Hepatocyte (in vitro differentiated cells): Measurements from ENCODE around the gene THEMIS2. TPM values are rescaled to one million over a fixed set of nuclear protein-coding genes. Genes with fewer than 3 reads are reported as not detected.
"Not testable (repeated sequence)": the region's sequence is repeated elsewhere in the genome, so short reads cannot be mapped to it uniquely, and the experiment has no call there.

ENCODE experiments used
- DNase-seq: peaks from one replicate; pipeline ENCODE4 v3.0.0-alpha.2; 2016; ENCODE audit warnings: low spot score
- H2AFZ ChIP-seq: fragments of 200-600 bp; sonication (generic); 2 replicates; pipeline ENCODE4 v1.6.0; 2016; ENCODE audit warnings: antibody characterized with exemption, mild to moderate bottlenecking
- H3K27ac ChIP-seq: fragments of 200-600 bp; sonication (generic); 2 replicates; pipeline ENCODE4 v1.5.1; 2016; ENCODE audit warnings: mild to moderate bottlenecking
- H3K27me3 ChIP-seq: fragments of 200-600 bp; sonication (generic); 2 replicates; pipeline ENCODE4 v1.6.1; 2016
- H3K36me3 ChIP-seq: fragments of 200-600 bp; sonication (generic); replicated peaks from 2 replicates; pipeline ENCODE4 v1.5.1; 2016; ENCODE audit warnings: low read depth; ENCODE audit not compliant: insufficient read depth
- H3K4me1 ChIP-seq: fragments of 200-600 bp; sonication (generic); 2 replicates; pipeline ENCODE4 v1.5.1; 2016; ENCODE audit warnings: mild to moderate bottlenecking, moderate library complexity; ENCODE audit not compliant: insufficient read depth
- H3K4me2 ChIP-seq: fragments of 200-600 bp; sonication (generic); 2 replicates; pipeline ENCODE4 v1.6.0; 2016
- H3K4me3 ChIP-seq: fragments of 200-600 bp; sonication (generic); 2 replicates; pipeline ENCODE4 v1.5.1; 2016; ENCODE audit warnings: mild to moderate bottlenecking
- H3K79me2 ChIP-seq: fragments of 200-600 bp; sonication (generic); 2 replicates; pipeline ENCODE4 v1.6.0; 2017; ENCODE audit warnings: mild to moderate bottlenecking
- H3K9me2 ChIP-seq: fragments of 200-600 bp; sonication (generic); replicated peaks from 2 replicates; pipeline ENCODE4 v1.6.0; 2017; ENCODE audit warnings: mild to moderate bottlenecking; ENCODE audit not compliant: insufficient read depth
- H3K9me3 ChIP-seq: fragments of 200-600 bp; sonication (generic); 2 replicates; pipeline ENCODE4 v1.5.1; 2016; ENCODE audit warnings: low read depth, mild to moderate bottlenecking
- H4K20me1 ChIP-seq: fragments of 200-600 bp; sonication (generic); 2 replicates; pipeline ENCODE4 v1.6.0; 2016; ENCODE audit warnings: mild to moderate bottlenecking; ENCODE audit not compliant: insufficient read depth, poor library complexity, severe bottlenecking
- EZH2 ChIP-seq: fragments of 200-600 bp; sonication (generic); IDR thresholded peaks from 2 replicates; pipeline ENCODE4 v1.6.1; 2016; ENCODE audit warnings: antibody characterized with exemption, mild to moderate bottlenecking, borderline replicate concordance
- EZH2phosphoT487 ChIP-seq: fragments of 200-600 bp; sonication (generic); IDR thresholded peaks from one replicate; pipeline ENCODE4 v1.6.1; 2018; ENCODE audit warnings: antibody characterized with exemption, mild to moderate bottlenecking, low read depth, moderate library complexity; ENCODE audit not compliant: unreplicated experiment, severe bottlenecking
- WGBS: methylation state at CpG from one replicate; pipeline ENCODE4 v1.1.6; 2016; ENCODE audit warnings: low lambda C conversion rate; ENCODE audit errors: missing lambda C conversion rate; 5-methylcytosine and 5-hydroxymethylcytosine counted together
- polyA plus RNA-seq: library from polyadenylated mRNA; unstranded; fragments of >200 nt; fragmentation: Nextera tagmentation; extraction: Ambion mirVana; gene quantifications from 2 replicates; pipeline ENCODE4 v1.2.1, GENCODE V29; 2016
- total RNA-seq: library from RNA; depleted of rRNA; stranded (reverse); fragments of >200 nt; gene quantifications from 2 replicates; pipeline ENCODE4 v1.2.3, GENCODE V29; 2014
- TF ChIP-seq, protein P1 (sequence below): fragments of 200-600 bp; sonication (generic); IDR thresholded peaks from 2 replicates; pipeline ENCODE4 v1.5.1; 2016; ENCODE audit warnings: antibody characterized with exemption, mild to moderate bottlenecking; ENCODE audit not compliant: poor library complexity

The THEMIS2 gene
- total RNA-seq (0.24 and 1.2 TPM in 2 replicates), polyA plus RNA-seq (1.1 TPM in 1 of 2 replicates, not detected in the other)

DNA sequence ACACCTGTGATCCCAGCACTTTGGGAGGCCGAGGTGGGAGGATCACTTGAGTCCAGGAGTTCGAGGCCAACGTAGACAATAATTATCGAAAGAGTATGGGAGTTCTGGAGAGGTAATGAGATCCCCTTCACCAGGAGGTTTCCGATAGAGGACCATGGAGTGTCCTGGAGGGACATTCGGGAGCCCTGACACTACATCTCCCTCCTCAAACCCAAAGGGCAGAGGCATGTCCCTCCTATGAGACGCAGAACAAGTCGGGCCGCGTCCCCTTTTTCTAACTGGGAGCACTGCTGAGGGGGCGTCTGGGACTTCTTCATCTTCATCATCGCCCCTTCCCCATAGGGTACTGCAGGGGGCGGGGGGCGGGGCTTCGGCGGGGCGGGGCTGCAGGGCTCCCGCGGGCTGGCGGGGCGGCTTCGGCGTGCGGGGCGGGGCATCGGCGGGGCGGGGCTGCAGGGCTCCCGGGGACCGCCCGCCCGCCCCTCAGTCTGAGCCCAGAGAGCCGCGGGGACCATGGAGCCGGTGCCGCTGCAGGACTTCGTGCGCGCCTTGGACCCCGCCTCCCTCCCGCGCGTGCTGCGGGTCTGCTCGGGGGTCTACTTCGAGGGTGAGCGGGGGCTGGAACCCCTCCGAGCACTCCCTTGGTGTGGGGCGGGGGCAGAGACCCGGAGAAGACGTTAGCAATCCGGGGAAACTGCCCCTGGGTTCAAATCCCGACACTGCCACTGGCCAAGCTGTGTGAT is at the start of gene THEMIS2:
TSS of gene THEMIS2 (plus strand) at position 486 of the 743 bp plus-strand sequence. CDS start at position 514, 28 bp downstream.
- H3K36me3 ChIP-seq, result no peaks in the 10 kb centered on the region
- H2AFZ ChIP-seq, result peak within 1 kb of the TSS; percentile 83
- H4K20me1 ChIP-seq, result no peaks in the 10 kb centered on the region
- H3K4me1 ChIP-seq, result no peaks in the 10 kb centered on the region
- H3K9me3 ChIP-seq, result no peaks in the 10 kb centered on the region
- no peaks in the 10 kb centered on the region for H3K9me2 ChIP-seq
- peaks cover 8% of the 10 kb centered on the region for H3K27me3 ChIP-seq
- no peak within 1 kb of the TSS for H3K27ac ChIP-seq
- H3K4me3 ChIP-seq, result peak within 1 kb of the TSS; percentile 72
- peak within 1 kb of the TSS; percentile 98 for H3K4me2 ChIP-seq
- WGBS, result 32% methylated on average over 18 of the region's 53 CpGs
- no peak for TF ChIP-seq EZH2
- TF ChIP-seq, protein P1, sequence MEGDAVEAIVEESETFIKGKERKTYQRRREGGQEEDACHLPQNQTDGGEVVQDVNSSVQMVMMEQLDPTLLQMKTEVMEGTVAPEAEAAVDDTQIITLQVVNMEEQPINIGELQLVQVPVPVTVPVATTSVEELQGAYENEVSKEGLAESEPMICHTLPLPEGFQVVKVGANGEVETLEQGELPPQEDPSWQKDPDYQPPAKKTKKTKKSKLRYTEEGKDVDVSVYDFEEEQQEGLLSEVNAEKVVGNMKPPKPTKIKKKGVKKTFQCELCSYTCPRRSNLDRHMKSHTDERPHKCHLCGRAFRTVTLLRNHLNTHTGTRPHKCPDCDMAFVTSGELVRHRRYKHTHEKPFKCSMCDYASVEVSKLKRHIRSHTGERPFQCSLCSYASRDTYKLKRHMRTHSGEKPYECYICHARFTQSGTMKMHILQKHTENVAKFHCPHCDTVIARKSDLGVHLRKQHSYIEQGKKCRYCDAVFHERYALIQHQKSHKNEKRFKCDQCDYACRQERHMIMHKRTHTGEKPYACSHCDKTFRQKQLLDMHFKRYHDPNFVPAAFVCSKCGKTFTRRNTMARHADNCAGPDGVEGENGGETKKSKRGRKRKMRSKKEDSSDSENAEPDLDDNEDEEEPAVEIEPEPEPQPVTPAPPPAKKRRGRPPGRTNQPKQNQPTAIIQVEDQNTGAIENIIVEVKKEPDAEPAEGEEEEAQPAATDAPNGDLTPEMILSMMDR, result no peak
- TF ChIP-seq EZH2phosphoT487, result no peak
- no peaks in the 10 kb centered on the region for H3K79me2 ChIP-seq
- peak; percentile 63 for DNase-seq

GRCh38 chr1:27823784-27824183 is 48.6 kb upstream of the THEMIS2 start:
- Histone ChIP-seq H3K79me2 (no peaks in the 10 kb centered on the region), H3K27ac (no peak overlapping the region), H3K9me2 (no peaks in the 10 kb centered on the region), H3K4me2 (no peak overlapping the region), H3K36me3 (no peaks in the 10 kb centered on the region), H3K4me1 (no peaks in the 10 kb centered on the region), H3K27me3 (no peaks in the 10 kb centered on the region), H4K20me1 (no peaks in the 10 kb centered on the region), H3K9me3 (no peaks in the 10 kb centered on the region), H2AFZ (no peak overlapping the region), H3K4me3 (no peak overlapping the region)
- WGBS, result 99% methylated on average over 4 of the region's 4 CpGs
- no peak for DNase-seq
- TF ChIP-seq EZH2, result no peak
- TF ChIP-seq EZH2phosphoT487, result no peak
- TF ChIP-seq, protein P1, result no peak

GRCh38 chr1:27824411-27824810 is 47.9 kb upstream of the THEMIS2 start:
- Histone ChIP-seq H3K27ac (no peak overlapping the region), H3K36me3 (no peaks in the 10 kb centered on the region), H3K4me1 (no peaks in the 10 kb centered on the region), H2AFZ (no peak overlapping the region), H3K79me2 (no peaks in the 10 kb centered on the region), H3K9me2 (no peaks in the 10 kb centered on the region), H3K4me3 (no peak overlapping the region), H3K27me3 (no peaks in the 10 kb centered on the region), H3K4me2 (no peak overlapping the region), H3K9me3 (no peaks in the 10 kb centered on the region), H4K20me1 (no peaks in the 10 kb centered on the region)
- no peak for DNase-seq
- TF ChIP-seq EZH2phosphoT487 (no peak), EZH2 (no peak)
- TF ChIP-seq, protein P1, result no peak
- WGBS, result 94% methylated on average over 4 of the region's 4 CpGs

- H3K4me1 ChIP-seq, result peaks cover 12% of the 10 kb centered on the region
- H3K27ac ChIP-seq, result peak overlapping the region; percentile 96
- not testable (repeated sequence) for H3K9me2 ChIP-seq, H3K4me3 ChIP-seq, DNase-seq, H4K20me1 ChIP-seq, H3K9me3 ChIP-seq, H3K27me3 ChIP-seq, H3K36me3 ChIP-seq
- H3K79me2 ChIP-seq, result peaks cover 37% of the 10 kb centered on the region
- 71% methylated on average over 3 of the region's 4 CpGs for WGBS
- H3K4me2 ChIP-seq, result peak overlapping the region; percentile 79
- H2AFZ ChIP-seq, result peak overlapping the region; percentile 95
Measured at GRCh38 chr1:27829339-27829960, 42.9 kb upstream of the THEMIS2 start.
